GM04504 (cell line): ENCODE results near the gene DDAH1.
"Not testable (repeated sequence)": the region's sequence is repeated elsewhere in the genome, so short reads cannot be mapped to it uniquely, and the experiment has no call there.

Experiments used
- DNase-seq: peaks from one replicate; pipeline ENCODE4 v3.0.0-alpha.2; 2012; ENCODE audit warnings: low read depth

The DDAH1 gene

DNA sequence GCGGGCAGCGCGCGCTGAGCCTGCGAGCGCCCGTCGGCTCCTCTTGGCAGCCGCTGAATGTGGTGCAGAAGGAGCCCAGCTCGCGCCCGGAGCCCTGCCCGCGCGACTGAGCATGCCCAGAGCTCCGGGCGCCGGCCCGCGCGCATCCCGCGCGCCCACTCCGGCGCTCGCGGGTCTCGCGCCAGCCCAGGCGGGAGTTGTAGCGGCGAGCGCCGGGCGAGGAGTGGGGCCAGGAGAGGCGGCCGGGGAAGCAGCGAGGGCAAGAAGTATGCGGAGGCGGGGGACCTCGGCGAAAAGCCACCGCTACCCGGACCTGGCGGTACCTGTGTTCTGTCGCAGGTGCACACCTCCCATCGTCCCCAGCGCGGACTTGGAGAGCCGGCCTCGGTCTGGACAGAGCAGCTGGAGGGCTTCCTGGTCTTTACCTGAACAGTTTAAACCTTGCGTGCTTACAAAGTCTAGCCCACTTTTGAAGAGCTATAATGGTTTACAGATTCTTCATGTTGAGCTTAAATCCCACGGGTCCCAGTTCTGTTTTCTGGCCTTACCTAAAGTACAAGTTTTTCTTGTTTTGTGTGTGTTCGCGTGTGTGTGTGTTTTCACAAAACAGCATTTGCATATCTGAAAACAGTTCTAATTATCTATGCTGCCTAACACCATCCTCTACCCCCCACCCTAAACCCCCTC, at the start of gene DDAH1:
DDAH1 (minus strand) TSS at position 61 of the 687 bp plus-strand sequence. CDS start 114 bp downstream, outside the sequence.
- DNase-seq, result peak; percentile 32

GRCh38 chr1:85513998-85514397, 49.0 kb upstream of the DDAH1 start:
- not testable (repeated sequence) for DNase-seq

- DNase-seq, result no peak
These were observed 39.5 kb upstream of the DDAH1 start for GRCh38 chr1:85504417-85504816.

GRCh38 chr1:85502625-85503083, 37.7 kb upstream of the DDAH1 start:
- DNase-seq, result no peak

DNA sequence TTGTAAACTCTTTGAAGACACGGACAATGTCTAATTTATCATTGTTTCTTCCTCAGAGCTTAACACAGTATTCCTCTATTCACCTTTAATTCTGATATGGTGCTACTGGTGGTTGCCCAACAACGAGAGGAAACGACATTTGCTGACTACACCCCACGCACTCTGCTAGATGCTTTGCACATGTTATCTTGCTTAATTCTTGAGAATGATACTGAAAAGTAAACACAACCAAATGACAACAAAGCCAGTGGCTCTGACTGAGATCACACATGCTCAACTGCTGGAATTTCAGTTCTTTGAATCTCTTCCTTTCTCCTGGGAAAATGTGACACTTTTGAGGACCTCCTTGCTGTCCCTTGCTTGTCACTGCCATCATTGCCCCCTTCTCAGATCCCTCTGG, 37.2 kb upstream of the DDAH1 start:
- no peak for DNase-seq

DNA sequence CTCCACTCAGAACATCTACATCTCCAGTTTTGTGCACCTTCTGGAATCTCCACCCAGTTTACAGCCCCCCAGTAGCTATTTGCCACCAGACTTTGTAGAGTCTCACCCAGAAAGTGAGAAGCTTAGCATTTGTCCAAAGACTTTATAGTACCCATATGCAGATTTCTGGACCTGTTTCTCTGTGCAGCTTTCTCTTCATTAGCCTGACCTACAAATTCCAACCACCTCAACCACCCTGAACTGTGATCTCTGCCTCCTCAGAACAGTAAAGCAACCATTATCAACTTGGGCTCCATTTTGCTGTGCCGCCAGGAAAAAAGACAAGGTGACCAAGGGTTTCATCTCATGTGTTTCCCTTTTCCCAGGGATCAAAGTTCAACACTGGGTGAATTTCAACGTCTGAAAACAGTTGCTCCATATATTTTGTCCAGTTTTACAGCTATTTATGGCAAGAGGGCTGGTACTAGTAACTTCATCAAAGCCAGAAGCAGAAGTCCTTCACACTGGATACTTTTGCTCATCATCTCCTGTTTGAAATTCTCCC, 36.5 kb upstream of the DDAH1 start:
- no peak for DNase-seq

DNA sequence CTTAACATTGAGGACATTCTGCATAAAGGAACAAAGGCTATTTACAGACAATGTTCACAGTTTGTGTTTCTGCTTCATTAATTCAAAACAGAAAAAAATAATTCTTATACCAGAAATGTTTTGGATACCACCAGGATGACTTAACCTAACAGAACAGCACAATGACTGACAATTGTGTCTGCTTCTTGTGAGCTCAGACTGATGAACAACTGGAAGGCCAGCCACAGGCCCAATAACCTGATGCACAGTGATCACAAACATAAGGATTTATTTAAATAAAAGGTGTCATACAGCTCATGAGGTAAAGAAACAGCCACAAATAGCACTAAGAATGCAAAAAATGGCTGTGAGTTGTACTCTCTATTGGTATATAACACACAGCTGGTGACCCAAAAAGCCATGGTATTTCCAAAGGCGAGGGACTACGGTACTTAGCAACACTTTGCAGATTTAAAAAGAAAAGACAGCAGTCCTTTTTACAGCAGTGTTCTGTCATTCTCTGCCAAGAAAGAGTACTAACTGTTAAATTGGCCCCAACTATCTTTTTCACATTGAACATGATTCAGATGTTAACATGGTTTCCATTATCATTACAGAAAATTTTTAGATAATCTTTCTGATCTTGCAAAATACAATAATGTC, 32.1 kb upstream of the DDAH1 start:
- no peak for DNase-seq

GRCh38 chr1:85495556-85495955, 30.6 kb upstream of the DDAH1 start:
- DNase-seq, result peak; percentile 36

- DNase-seq, result no peak
These were observed 29.9 kb upstream of the DDAH1 start for GRCh38 chr1:85494904-85495266.

DNA sequence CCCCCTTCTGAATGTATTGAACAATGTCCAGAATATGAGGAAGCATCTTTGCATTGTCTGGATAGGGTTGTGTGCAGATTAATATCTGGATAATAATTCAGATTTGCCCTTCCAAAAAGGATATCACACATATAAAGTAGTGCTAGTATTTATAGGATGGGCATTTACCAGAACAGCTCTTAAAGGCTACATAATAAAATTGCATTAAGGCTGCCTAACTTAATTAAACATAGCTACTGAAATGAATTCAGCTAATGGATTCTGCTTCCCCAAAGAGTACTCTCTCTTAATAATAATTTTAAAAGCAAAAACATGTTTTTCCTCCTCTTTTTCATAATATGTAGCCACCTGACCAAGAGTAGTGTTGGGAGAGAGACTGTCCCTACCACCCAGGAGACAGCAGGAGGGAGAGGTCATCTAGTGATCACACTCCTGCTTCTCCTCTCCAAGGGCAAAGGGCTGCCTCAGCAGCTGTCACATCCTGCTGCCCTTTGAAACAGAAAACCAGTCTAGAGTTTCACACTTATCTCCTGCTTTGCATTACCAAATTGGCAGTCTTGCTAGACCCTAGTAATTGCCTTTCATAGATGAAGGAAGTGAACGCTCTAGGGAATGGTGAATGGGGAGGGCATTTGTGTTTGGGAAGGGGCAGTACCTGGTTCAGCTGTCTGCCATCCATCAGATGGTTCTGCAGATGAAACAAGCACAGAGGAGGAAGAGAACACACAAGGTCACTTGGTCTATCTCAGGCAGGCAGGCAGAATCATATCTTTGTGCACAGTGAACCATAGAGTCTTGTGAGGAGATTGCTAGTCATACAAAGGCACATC, 29.3 kb upstream of the DDAH1 start:
- DNase-seq, result no peak

DNA sequence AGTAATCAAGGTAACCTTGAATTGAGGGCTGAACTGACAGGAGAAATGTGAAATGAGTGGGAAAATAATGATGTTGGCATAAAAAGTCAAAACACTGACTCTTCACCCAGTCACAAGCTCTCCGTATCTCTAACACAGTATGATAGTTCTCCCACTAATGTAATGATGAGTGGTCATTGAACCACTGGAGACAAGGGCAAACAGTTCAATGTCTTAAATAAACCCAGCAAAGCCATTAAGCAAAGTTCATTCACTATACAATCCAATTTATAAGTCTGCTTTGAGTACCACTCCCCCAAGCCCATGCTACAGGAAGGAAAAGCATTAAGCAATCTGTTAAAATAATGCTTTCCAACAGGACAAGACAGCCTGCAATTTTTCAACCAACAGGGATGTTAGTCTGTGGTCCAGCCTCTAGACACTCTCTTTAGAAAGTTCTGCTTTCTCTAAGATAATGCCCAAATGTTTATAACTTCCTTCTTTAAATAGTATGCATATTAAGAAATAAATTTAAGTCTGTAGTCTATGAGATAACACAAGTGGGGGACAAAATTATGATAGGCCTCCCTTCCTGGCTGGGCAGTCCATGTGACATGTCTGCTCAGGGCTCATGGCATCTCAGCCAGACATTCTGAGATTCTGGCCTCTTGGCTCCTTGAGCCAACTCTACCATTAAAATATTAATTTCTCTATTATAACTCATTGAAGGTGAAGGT, 25.5 kb upstream of the DDAH1 start:
- no peak for DNase-seq

DNA sequence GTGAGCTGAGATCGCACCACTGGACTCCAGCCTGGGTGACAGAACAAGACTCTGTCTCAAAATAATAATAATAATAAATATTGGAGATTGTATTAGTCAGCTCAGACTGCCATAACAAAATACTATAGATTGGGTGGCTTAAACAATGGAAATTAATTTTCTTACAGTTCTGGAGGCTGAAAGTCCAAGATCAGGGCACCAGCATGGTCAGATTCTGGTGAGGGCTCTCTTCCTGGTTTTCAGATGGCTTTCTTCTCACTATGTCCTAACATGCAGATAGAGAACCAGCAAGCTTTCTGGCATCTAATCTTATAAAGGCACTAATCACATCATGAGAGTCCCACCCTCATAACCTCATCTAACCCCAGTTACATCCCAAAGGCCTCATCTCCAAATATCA, 23.2 kb upstream of the DDAH1 start:
- no peak for DNase-seq

GRCh38 chr1:85485516-85485915, 20.6 kb upstream of the DDAH1 start:
- DNase-seq, result no peak

GRCh38 chr1:85484716-85485115, 19.8 kb upstream of the DDAH1 start:
- DNase-seq, result no peak

- no peak for DNase-seq
These were observed 19.3 kb upstream of the DDAH1 start for GRCh38 chr1:85484264-85484663.

DNA sequence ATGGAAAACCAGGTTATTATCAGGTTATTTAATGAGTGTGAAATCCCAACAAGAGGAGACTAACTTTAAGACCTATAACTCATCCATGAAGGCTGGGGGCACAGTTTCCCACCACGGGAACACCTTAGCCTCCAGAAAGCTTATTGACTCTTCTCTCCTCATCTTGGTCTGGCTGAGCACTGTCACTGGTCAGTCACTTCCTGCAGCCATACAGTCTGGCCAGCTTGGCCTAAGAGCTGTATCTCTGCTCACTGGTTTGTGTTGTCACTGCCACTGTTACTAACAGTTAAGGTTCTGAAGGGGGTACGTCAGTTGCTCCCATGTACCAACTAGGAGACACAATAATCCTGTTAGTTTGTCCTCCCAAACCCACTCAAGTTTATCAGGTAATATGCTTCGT, 16.7 kb upstream of the DDAH1 start:
- DNase-seq, result no peak

GRCh38 chr1:85480566-85480965, 15.6 kb upstream of the DDAH1 start:
- no peak for DNase-seq

- no peak for DNase-seq
These were observed 14.5 kb upstream of the DDAH1 start for GRCh38 chr1:85479491-85479890.

- DNase-seq, result no peak
These were observed 13.4 kb upstream of the DDAH1 start for GRCh38 chr1:85478366-85478765.

DNA sequence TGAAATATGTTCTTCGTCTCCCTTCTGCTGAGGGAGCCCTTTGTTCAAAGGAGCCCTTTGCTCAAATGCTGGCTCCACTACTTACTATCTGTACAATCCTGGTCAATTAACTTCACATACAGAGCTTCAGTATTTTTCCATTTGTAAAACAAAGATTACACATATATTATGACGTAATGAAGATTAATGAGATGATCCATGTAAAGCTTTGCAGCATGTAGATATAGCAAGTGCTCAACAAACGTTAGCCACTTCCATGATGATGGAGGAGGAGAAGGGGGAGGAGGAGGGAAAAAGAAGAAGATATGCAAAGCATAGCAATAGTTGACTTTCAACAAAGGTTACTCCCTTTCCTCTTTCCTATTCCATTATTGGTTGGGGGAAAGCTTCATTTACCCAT, 10.1 kb upstream of the DDAH1 start:
- no peak for DNase-seq

GRCh38 chr1:85473390-85473789, 8.4 kb upstream of the DDAH1 start:
- no peak for DNase-seq

DNA sequence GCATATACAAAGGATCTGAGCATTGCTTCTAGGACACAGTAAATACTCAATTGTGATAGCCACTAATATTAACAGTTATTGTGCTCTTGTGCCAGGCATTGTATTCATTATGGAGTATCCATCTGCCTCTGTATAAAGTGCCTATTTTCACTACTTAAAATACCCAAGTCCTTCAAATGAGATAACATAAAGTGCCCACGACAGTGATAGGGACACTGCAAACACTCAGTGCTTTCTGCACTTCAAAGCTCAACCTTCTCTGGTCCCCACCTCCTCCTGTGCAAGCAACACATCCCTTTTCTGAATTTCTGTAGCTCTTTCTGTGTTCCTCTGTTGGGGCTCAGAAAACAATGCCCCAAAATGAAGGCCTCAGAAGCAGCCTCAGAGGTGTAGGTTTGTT, 6.6 kb upstream of the DDAH1 start:
- no peak for DNase-seq
